CD4-positive, alpha-beta T cell treated with Interleukin-1 beta for 1 hour (primary cell): Measurements from ENCODE around the gene ZNF479.
"Not testable (repeated sequence)": the region's sequence is repeated elsewhere in the genome, so short reads cannot be mapped to it uniquely, and the experiment has no call there.

Experiments
- DNase-seq, 2 donors: peaks; one replicate each; pipeline ENCODE4 v3.0.0-alpha.2; 2020 to 2022

ZNF479 gene

DNA sequence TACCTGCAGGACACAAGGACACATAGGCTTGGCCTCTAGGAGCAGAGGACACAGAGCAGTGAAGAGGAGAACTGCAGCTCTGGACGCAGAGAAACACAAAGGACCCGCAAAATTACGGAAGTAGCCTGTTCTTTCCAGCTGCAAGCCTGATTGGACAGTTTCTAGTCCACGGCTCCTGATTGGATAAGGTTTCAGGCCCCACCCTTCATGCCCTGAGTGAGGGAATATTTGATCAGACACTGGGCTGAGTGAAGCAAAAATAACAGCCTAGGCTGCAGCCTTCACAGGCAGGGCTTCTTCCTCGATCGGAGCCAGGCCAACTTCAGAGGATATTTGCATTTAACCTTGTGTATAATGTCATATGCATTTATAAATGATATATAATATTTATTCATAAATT, at the start of gene ZNF479:
Gene ZNF479, minus strand, starts transcription at position 101 of the 400 bp plus-strand sequence. CDS start 112 bp downstream, outside the sequence.
- not testable (repeated sequence) for DNase-seq

DNA sequence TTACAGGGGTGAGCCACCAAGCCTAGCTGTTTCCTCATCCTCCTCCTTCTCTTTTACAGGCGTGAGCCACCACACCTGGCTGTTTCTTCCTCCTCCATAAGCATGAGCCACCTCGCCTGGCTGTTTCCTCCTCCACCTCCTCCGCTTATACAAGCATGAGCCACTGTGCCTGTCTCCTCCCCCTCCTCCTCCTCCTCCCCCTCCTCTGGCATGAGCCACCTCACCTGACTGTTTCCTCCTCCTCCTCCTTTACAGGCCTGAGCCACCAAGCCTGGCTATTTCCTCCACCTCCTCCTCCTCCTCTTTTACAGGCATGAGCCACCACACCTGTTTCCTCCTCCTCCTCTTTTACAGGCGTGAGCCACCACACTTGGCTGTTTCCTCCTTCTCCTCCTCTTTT, 49.8 kb upstream of the ZNF479 start:
- DNase-seq, result no peak

DNA sequence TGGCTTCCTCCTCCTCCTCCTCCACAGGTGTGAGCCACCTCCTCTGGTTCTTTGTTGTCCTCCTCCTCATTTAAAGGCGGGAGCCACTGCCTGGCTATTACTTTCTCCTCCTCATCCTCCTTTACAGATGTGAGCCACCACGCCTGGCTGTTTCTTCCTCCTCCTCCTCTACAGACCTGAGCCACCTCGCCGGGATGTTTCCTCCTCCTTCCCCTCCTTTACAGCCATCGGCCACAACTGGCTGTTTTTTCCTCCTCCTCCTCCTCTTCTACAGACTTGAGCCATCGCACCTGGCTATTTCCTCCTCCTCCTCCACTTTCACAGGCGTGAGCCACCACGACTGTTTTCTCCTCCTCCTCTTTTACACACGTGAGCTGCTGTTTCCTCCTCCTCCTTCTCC, 49.0 kb upstream of the ZNF479 start:
- no peak for DNase-seq

DNA sequence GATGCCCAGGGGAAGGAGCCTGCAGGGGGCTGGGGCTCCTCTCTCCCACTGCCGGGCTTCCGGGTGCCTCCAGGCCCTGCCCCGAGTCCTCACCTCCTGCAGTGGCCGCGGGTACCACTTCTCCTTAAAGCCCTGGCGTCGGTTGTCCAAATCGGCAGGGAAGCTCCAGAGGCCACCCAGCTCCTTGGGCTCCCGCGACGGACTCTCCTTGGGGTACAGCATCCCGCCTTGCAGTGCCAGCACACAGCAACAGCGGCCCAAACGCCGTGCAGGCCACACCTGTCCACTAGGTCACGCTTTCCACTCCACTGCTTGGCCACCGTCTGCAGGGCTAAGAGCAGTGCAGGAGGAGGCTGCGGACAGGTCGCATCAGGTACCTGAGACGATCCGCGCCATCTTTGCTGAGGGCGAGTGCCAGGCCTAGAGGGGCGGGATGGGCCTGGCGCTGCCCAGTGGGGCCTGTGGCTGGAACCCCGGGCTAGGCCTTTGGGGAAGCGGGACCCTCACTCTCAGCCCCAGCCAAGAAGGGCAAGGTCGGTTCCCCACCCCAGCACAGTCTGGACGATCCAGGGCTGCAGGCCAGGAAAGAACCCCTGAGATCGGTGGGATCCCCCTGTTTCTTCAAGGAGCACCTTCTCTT, 47.7 kb upstream of the ZNF479 start:
- DNase-seq, result no peak

DNA sequence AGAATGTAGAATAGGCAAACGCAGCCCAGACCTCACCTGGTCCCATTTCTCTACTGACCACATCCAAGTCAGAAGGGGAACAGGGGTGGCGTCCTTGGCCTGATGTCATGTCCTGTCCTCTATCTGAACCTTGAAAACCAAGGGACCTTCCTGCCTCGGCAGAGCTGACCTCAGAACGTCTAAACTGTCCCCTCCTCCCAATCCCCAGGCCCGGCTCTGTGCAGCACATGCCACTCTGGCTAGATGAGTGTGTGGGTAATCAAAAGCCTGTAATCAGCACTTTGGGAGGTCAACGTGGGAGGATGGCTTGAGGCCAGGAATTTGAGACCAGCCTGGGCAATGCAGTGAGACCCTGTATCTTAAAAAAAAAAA, 46.5 kb upstream of the ZNF479 start:
- no peak for DNase-seq

DNA sequence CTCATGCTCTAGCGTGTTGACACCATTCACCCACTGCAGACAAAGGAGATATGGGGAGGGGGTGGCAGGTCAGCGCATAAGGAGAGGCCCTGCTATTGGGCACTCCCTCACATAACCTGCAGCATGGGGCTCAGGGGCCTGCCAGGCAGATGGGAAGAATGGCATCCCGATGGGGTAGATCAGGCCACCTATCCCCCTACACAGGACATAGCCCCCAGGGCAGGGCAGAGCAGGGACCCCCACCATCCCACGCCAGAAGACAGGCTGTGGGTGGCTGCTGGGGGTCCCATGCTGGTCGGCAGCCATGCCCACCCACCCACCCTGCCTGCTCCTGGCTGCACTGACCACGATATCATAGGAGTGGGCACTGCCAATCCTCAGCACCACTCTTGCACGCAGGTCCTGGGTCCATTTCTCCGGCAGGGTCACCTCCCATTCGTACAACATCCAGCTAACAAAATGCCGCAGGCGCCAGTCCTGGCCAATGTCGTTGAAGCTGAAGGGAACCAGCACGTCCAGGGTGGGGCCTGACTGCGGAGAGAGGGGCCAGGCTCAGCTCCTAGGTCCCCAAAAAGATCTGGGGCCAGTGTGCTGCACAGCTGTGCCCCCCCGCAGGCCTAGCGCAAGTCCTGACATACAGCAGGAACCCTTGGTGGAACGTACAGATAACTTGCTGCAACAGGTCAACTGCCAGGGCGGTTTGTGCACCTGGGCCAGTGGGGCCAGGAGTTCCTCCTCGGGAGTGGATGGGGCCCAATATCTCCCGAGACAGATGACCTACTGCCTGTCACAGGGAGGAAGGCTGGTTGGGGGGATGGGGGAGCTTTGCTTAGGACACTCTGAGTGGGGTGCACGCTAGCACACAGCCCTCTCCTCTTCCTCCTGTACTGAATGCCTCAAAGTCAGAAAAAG, 45.9 kb upstream of the ZNF479 start:
- DNase-seq, result no peak

DNA sequence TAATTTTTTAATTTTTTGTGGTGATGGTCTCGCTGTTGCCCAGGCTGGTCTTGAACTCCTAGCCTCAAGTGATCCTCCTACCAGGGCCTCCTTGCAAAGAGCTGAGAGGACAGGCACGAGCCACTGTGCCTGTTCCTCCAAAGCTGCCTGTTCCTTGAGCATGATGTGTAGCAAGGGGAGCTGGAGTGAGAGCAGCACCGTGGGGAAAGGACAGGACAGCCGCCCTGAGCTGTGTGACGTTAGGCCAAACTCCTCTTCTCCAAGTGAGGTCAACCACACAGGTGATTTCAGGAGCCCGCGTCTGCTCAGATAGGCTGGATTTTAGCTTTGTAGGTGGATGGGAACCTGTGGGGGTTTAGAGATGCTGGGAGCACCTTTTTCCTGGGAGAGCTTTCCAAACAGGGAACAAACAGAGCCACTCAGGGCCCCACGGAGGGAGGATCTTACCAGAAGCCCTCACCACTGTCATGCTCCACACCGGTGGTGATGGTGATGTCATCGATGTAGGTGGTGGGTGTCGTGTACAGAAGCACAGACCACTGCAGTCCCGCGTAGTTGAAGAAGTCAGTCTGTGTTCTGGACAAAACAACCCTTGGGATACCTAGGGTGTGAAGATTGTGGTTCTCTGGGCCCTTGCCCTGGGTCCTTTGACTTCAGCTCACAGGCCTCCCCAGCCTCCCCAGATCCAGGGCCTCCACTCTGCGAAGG, 44.8 kb upstream of the ZNF479 start:
- DNase-seq, result no peak

DNA sequence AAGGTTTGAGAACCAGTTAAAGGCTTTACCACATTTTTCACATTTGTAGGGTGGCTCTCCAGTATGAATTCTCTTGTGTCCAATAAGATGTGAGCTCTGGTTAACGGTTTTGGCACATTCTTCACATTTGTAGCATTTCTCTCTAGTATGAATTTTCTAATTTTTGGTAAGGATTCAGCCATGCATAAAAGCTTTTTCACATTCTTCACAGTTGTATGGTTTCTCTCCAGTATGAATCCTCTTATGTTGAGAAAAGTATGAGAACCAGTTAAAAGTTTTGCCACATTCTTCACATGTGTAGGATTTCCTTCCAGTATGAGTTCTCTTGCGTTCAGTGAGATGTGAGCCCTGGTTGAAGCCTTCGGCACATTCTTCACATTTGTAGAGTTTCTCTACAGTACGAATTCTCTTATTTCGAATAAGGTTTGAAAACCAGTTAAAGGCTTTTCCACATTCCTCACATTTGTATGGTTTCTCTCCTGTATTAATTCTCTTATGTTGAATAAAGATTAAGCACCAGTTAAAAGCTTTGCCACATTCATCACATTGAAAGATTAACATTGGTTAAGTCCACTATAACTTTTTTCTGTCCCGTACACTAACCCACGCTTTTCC, 33.2 kb upstream of the ZNF479 start:
- DNase-seq, result no peak

DNA sequence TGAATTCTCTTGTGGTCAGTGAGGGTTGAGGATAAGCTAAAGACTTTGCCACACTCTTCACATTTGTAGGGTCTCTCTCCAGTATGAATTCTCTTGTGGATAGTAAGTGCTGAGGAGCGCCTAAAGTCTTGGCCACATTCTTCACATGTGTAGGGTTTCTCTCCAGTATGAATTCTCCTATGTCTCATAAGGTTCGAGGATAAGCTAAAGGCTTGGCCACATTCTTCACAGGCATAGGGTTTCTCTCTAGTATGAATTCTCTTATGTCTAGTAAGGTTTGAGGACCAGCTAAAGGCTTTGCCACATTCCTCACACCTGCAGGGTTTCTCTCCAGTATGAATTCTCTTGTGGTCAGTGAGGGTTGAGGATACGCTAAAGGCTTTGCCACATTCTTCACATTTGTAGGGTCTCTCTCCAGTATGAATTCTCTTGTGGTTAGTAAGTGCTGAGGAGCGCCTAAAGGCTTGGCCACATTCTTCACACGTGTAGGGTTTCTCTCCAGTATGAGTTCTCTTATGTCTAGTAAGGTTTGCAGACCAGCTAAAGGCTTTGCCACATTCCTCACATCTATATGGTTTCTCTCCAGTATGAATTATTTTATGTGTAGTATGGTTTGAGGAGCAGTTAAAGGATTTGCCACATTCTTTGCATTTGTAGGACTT, 12.0 kb downstream of the ZNF479 start:
- DNase-seq, result not testable (repeated sequence)
